Body of pancreas (tissue), 4 donors: ENCODE results near the gene CAB39L.

Experiments used
- CTCF ChIP-seq, 7 experiments: fragments of 450-650 bp in 4 of 7; fragments of 200-600 bp in 3 of 7; sonication (generic) in 3 of 7; IDR thresholded peaks; one replicate each; pipeline ENCODE4 v1.5.1; 2016 to 2019; ENCODE audit warnings: antibody characterized with exemption in 7 of 7
- POLR2A ChIP-seq, 3 donors: fragments of 450-650 bp; IDR thresholded peaks; one replicate each; pipeline ENCODE4 v1.6.1; 2016; ENCODE audit warnings: antibody characterized with exemption in 3 of 3, mild to moderate bottlenecking in 2 of 3

DNA sequence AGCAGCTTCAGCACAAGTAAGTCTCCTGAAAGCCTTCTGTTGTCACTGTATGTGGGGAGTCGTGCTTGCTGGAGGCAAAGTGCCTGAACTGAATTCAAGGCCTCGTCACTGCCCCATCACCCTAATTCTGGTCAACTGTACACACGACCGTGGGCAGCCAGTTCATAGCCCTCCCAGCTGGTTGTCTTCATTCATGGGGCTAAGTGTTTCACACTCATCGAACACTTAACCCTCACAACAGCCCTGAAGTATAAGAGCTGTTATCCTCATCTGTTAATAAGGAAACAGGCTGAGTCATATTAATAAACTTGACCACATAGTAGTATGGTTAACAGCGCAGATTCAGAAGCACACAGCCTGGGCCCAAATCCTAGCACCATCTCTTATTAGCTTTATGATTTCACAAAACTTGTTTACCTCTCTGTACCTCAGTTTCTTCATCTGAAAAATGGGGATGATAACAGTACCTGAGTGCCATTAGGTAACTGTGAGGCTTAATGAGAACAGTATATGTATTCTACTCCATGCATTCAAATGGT lies 129.5 kb downstream of the CAB39L start:
- TF ChIP-seq CTCF (IDR thresholded peaks at IDR 0.05), result no peak
- no peak for TF ChIP-seq POLR2A (IDR thresholded peaks at IDR 0.05)
